ENCODE results near the gene CLEC2A.

Gene CLEC2A

GRCh38 chr12:9935026-9935425 lies 2.9 kb upstream of the CLEC2A start:
- DNase-seq (ENCODE audit: low read depth, low spot score), result no peak

GRCh38 chr12:9933958-9934357 lies 1.8 kb upstream of the CLEC2A start:
- no peak for DNase-seq (ENCODE audit: low read depth, low spot score)

GRCh38 chr12:9931245-9931644 lies 925 bp downstream of the CLEC2A start:
- no peak for DNase-seq (ENCODE audit: low read depth, low spot score)

- no peak for DNase-seq (ENCODE audit: low read depth, low spot score)
These were observed 3.6 kb downstream of the CLEC2A start for GRCh38 chr12:9928607-9929006.

- DNase-seq (ENCODE audit: low read depth, low spot score), result no peak
These were observed 5.3 kb downstream of the CLEC2A start for GRCh38 chr12:9926876-9927275.

GRCh38 chr12:9925705-9926393 lies 6.3 kb downstream of the CLEC2A start:
- no peak for DNase-seq (ENCODE audit: low read depth, low spot score)

GRCh38 chr12:9922429-9922828 lies 9.7 kb downstream of the CLEC2A start:
- no peak for DNase-seq (ENCODE audit: low read depth, low spot score)

GRCh38 chr12:9920451-9920850 lies 11.7 kb downstream of the CLEC2A start:
- DNase-seq (ENCODE audit: low read depth, low spot score), result no peak

- no peak for DNase-seq (ENCODE audit: low read depth, low spot score)
These were observed 12.7 kb downstream of the CLEC2A start for GRCh38 chr12:9919443-9919842.

- no peak for DNase-seq (ENCODE audit: low read depth, low spot score)
These were observed 20.5 kb downstream of the CLEC2A start for GRCh38 chr12:9911708-9912107.

GRCh38 chr12:9910716-9911421 lies 21.3 kb downstream of the CLEC2A start:
- DNase-seq (ENCODE audit: low read depth, low spot score), result no peak

- no peak for DNase-seq (ENCODE audit: low read depth, low spot score)
These were observed 22.4 kb downstream of the CLEC2A start for GRCh38 chr12:9909724-9910123.

GRCh38 chr12:9908350-9908749 lies 23.8 kb downstream of the CLEC2A start:
- DNase-seq (ENCODE audit: low read depth, low spot score), result no peak

- no peak for DNase-seq (ENCODE audit: low read depth, low spot score)
These were observed 24.4 kb downstream of the CLEC2A start for GRCh38 chr12:9907769-9908168.

- no peak for DNase-seq (ENCODE audit: low read depth, low spot score)
These were observed 25.3 kb downstream of the CLEC2A start for GRCh38 chr12:9906873-9907272.

- no peak for DNase-seq (ENCODE audit: low read depth, low spot score)
These were observed 29.5 kb downstream of the CLEC2A start for GRCh38 chr12:9902539-9903228.

- DNase-seq (ENCODE audit: low read depth, low spot score), result no peak
These were observed 31.2 kb downstream of the CLEC2A start for GRCh38 chr12:9900930-9901329.

GRCh38 chr12:9899209-9899608 lies 33.0 kb downstream of the CLEC2A start:
- DNase-seq (ENCODE audit: low read depth, low spot score), result no peak

- DNase-seq (ENCODE audit: low read depth, low spot score), result no peak
These were observed 34.6 kb downstream of the CLEC2A start for GRCh38 chr12:9897535-9897934.

GRCh38 chr12:9895215-9895971 lies 36.8 kb downstream of the CLEC2A start:
- no peak for DNase-seq (ENCODE audit: low read depth, low spot score)

- no peak for DNase-seq (ENCODE audit: low read depth, low spot score)
These were observed 43.4 kb downstream of the CLEC2A start for GRCh38 chr12:9888665-9889273.

GRCh38 chr12:9883175-9883574 lies 49.0 kb downstream of the CLEC2A start:
- DNase-seq (ENCODE audit: low read depth, low spot score), result no peak
